Large intestine (tissue), 3 donors: Measurements from ENCODE around the gene MYBPHL. TPM values are rescaled to one million over a fixed set of nuclear protein-coding genes. Genes with fewer than 3 reads are reported as not detected.

ENCODE experiments used
- DNase-seq, 2 donors: peaks; one replicate each; pipeline versions ENCODE4 v3.0.0 to v3.0.0-alpha.2; 2013
- H3K27ac ChIP-seq: one replicate; pipeline ENCODE4 v1.5.1; 2013; ENCODE audit warnings: low read length
- H3K27me3 ChIP-seq: 2 replicates; pipeline ENCODE4 v1.6.1; 2013; ENCODE audit warnings: low read length; ENCODE audit not compliant: control insufficient read depth, insufficient read depth
- H3K36me3 ChIP-seq: 2 replicates; pipeline ENCODE4 v1.6.1; 2013; ENCODE audit warnings: low read length; ENCODE audit not compliant: control insufficient read depth, insufficient read depth
- H3K4me1 ChIP-seq: one replicate; pipeline ENCODE4 v1.6.1; 2013; ENCODE audit warnings: low read length; ENCODE audit not compliant: control insufficient read depth, insufficient read depth
- H3K4me3 ChIP-seq: one replicate; pipeline ENCODE4 v1.5.1; 2013; ENCODE audit warnings: low read length
- H3K9me3 ChIP-seq: one replicate; pipeline ENCODE4 v1.6.1; 2013; ENCODE audit warnings: mild to moderate bottlenecking, low read depth, low read length, moderate library complexity; ENCODE audit not compliant: control insufficient read depth
- WGBS: methylation state at CpG from one replicate; pipeline ENCODE4 v1.1.5; 2013; ENCODE audit warnings: low lambda C conversion rate; ENCODE audit not compliant: insufficient coverage; 5-methylcytosine and 5-hydroxymethylcytosine counted together
- polyA plus RNA-seq: library from polyadenylated mRNA; unstranded; fragments of 120-200 nt; gene quantifications from one replicate; pipeline ENCODE4 v1.2.1, GENCODE V29; 2013

The MYBPHL gene
- polyA plus RNA-seq, 1 donor: 13.8 TPM

DNA sequence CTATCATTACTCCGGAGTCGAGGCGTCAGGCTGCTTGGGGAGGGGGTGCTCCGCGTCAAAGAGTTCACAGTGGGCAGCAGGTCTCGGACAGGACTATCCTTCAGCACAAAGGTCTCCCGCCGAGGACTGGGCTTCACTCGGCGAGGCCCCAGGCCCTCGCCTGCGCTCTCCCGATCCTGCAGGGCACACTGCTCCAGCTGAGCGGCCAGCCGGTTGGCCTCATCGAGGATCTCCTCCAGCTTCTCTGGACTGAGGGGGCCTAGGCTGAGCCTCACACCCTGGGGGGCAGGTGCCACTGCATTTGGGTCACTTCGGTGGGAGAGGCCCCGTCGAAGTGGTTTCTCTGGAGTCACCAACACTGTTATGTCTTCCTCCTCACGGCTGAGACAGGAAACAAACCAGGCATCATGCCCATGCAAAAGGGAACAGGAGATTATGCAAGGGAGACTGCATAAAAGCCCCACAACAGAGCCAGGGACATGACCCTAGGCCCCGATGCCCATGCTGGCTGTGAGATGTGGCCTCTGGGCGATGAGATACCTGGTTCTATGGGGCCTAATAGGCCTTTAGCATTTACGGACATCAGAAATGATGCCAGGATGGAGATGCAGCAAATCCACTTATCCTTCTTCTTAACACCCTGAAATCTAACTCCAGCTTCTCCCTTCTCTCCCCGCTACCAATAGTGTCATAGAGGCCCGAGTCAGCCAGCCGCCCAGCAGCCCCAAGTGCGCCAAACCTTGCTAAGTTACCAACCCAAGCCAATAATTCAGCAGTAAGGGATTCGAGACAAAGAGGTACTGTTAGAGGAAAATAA lies 24.9 kb downstream of the MYBPHL start:
- DNase-seq: no peak
- no peaks in the 10 kb centered on the region for H3K9me3 ChIP-seq
- no CpG with 5 or more reads among the region's 28 CpGs for WGBS
- H3K4me1 ChIP-seq: peaks cover 38% of the 10 kb centered on the region
- H3K27ac ChIP-seq: no peak overlapping the region
- H3K36me3 ChIP-seq: peaks cover 11% of the 10 kb centered on the region
- H3K4me3 ChIP-seq: peak overlapping the region; percentile 62
- no peaks in the 10 kb centered on the region for H3K27me3 ChIP-seq

DNA sequence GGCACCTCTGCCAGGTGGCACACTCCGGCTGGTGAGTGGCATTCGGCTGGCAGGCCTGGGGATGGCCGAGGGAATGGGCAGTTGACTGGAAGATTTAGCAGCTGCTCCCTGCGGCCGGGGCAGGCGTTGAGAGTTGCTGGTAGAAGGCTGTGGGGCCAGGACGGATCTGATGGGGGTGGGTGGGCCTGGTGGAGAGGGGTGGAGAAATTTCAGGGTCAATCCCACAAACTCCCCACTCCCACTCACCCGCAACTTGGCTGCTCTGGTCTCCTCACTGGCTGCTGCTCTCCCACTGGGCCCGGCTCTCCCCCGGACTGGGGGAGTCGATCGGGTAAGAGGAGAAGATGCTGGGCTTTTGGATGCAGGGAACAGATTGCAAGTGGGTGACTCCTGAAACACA lies 25.9 kb downstream of the MYBPHL start:
- H3K9me3 ChIP-seq: no peaks in the 10 kb centered on the region
- H3K4me1 ChIP-seq: peaks cover 43% of the 10 kb centered on the region
- WGBS: 100% methylated on average over 1 of the region's 12 CpGs
- no peaks in the 10 kb centered on the region for H3K27me3 ChIP-seq
- H3K4me3 ChIP-seq: no peak overlapping the region
- peaks cover 11% of the 10 kb centered on the region for H3K36me3 ChIP-seq
- DNase-seq: no peak
- no peak overlapping the region for H3K27ac ChIP-seq

DNA sequence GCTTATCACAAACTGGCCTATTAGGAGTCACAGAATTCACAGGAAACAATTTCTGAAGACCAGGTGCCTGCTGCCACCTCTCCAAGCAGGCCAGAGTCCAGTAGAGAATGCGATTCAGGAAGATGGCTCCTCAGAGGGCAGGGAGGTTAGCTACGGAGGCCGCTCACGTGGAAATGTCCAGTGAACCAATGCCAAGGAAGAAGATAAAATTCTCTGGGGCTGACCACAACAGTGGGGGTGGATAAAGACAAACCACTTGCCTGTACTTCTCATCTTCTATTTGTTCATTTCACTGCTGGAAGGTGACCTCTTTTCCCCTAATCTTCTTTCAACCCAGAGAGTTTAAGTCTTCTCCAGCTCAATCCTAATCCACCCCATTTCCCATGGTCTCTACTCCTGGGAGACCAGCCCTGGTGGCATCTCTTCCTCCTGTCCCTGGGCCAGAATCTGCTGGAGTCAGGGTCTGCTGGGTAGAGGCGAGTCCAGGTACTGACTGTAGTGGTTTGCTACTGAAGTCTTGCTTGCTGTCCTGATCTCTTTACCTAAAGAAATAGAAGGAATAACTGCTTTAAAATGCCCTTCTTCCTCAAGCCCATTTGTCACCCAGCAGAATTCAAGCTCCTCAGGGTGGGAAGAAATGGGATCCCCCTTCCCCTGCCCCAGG lies 27.1 kb downstream of the MYBPHL start:
- no peak for DNase-seq
- Histone ChIP-seq H3K4me1 (peaks cover 54% of the 10 kb centered on the region), H3K36me3 (peaks cover 11% of the 10 kb centered on the region), H3K27me3 (no peaks in the 10 kb centered on the region), H3K9me3 (no peaks in the 10 kb centered on the region), H3K27ac (no peak overlapping the region), H3K4me3 (no peak overlapping the region)
- 94% methylated on average over 3 of the region's 5 CpGs for WGBS

DNA sequence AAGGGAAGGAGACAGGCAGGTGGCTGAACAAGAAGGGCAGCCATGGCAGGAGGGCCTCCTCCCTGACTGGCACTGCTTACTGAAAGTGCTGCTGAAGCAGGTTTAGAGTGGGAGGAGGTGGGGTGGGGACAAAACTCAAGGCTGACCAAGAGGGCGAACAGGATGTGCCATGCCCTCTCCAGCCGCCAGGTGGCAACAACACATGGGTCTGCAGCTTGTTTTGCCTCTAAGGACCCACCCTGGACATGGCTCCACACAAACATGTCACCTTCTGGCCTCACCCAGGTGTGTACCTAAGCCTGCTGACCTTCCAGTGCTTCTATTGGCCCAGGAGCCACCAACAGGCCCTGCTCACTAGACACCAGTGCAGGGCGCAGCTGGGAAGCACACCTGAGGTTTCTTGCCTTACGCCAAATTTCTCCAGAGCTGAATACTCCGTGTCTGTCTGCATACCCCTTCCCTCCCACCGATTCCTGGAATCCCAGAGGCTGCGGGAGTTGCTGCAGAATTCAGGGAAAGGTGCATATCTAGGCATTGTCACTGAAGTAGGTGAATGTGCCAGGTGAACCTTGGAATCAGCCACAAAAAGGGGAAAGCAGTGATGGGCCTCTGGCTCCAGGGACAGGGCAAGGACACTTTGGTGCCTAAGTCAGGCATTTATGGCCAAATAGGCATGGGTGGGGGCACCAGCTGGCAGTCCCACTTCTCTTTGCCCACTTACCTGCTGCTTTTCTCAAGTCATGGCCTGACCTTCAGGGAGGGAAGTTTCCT lies 29.2 kb downstream of the MYBPHL start:
- WGBS: no CpG with 5 or more reads among the region's 7 CpGs
- DNase-seq: peak; percentile 91 to 94
- H3K9me3 ChIP-seq: peaks cover 2% of the 10 kb centered on the region
- no peak overlapping the region for H3K4me3 ChIP-seq
- peaks cover 11% of the 10 kb centered on the region for H3K36me3 ChIP-seq
- H3K27me3 ChIP-seq: no peaks in the 10 kb centered on the region
- H3K4me1 ChIP-seq: peaks cover 67% of the 10 kb centered on the region
- peak overlapping the region; percentile 87 for H3K27ac ChIP-seq

DNA sequence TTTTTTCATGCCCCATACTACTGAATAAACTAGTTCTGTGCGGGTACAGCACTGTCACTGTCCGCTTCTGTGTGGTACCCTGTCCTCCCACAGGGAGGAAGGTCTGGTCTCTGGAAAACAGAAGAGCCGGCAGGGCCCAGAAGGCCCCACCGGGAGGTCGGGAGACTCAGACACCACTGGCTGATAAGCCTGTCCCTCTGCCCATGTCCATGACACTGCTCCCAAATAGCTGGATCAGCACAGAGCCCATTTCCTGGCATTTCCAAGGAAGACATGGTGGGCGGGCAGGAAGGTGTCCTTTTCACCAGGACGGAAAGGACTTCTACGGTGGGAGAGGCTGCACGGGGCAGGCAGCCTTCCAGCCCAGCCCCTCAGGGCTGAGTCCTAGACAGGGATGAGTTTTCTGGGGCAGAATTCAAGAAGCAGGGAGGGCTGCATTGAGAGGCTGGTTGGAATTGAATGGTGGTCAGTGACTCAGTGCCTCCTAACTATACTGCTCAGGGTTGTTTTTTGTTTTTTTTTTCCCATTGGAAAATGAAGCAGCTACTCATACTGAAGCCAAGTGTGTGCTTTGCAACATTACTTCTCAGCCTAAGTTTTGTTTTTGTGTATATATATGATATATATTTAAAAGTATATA lies 31.0 kb downstream of the MYBPHL start:
- peak overlapping the region; percentile 76 for H3K27ac ChIP-seq
- H3K4me1 ChIP-seq: peaks cover 57% of the 10 kb centered on the region
- H3K9me3 ChIP-seq: peaks cover 2% of the 10 kb centered on the region
- H3K27me3 ChIP-seq: no peaks in the 10 kb centered on the region
- H3K4me3 ChIP-seq: no peak overlapping the region
- no peak for DNase-seq
- no CpG with 5 or more reads among the region's 9 CpGs for WGBS
- peaks cover 19% of the 10 kb centered on the region for H3K36me3 ChIP-seq

DNA sequence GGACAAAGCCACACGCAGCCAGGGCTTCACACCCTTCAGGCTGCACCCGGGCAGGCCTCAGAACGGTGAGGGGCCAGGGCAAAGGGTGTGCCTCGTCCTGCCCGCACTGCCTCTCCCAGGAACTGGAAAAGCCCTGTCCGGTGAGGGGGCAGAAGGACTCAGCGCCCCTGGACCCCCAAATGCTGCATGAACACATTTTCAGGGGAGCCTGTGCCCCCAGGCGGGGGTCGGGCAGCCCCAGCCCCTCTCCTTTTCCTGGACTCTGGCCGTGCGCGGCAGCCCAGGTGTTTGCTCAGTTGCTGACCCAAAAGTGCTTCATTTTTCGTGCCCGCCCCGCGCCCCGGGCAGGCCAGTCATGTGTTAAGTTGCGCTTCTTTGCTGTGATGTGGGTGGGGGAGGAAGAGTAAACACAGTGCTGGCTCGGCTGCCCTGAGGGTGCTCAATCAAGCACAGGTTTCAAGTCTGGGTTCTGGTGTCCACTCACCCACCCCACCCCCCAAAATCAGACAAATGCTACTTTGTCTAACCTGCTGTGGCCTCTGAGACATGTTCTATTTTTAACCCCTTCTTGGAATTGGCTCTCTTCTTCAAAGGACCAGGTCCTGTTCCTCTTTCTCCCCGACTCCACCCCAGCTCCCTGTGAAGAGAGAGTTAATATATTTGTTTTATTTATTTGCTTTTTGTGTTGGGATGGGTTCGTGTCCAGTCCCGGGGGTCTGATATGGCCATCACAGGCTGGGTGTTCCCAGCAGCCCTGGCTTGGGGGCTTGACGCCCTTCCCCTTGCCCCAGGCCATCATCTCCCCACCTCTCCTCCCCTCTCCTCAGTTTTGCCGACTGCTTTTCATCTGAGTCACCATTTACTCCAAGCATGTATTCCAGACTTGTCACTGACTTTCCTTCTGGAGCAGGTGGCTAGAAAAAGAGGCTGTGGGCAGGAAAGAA lies 32.0 kb downstream of the MYBPHL start:
- H3K9me3 ChIP-seq: peaks cover 2% of the 10 kb centered on the region
- WGBS: no CpG with 5 or more reads among the region's 24 CpGs
- peaks cover 15% of the 10 kb centered on the region for H3K36me3 ChIP-seq
- H3K4me3 ChIP-seq: peak overlapping the region; percentile 26
- DNase-seq: peak; percentile 76
- H3K27ac ChIP-seq: peak overlapping the region; percentile 76
- H3K27me3 ChIP-seq: no peaks in the 10 kb centered on the region
- peaks cover 57% of the 10 kb centered on the region for H3K4me1 ChIP-seq

GRCh38 chr1:109273570-109274288 lies 33.1 kb downstream of the MYBPHL start:
- no peaks in the 10 kb centered on the region for H3K27me3 ChIP-seq
- peaks cover 17% of the 10 kb centered on the region for H3K36me3 ChIP-seq
- WGBS: no CpG with 5 or more reads among the region's 30 CpGs
- peak overlapping the region; percentile 26 for H3K4me3 ChIP-seq
- no peak for DNase-seq
- peaks cover 2% of the 10 kb centered on the region for H3K9me3 ChIP-seq
- peaks cover 57% of the 10 kb centered on the region for H3K4me1 ChIP-seq
- H3K27ac ChIP-seq: peak overlapping the region; percentile 76

DNA sequence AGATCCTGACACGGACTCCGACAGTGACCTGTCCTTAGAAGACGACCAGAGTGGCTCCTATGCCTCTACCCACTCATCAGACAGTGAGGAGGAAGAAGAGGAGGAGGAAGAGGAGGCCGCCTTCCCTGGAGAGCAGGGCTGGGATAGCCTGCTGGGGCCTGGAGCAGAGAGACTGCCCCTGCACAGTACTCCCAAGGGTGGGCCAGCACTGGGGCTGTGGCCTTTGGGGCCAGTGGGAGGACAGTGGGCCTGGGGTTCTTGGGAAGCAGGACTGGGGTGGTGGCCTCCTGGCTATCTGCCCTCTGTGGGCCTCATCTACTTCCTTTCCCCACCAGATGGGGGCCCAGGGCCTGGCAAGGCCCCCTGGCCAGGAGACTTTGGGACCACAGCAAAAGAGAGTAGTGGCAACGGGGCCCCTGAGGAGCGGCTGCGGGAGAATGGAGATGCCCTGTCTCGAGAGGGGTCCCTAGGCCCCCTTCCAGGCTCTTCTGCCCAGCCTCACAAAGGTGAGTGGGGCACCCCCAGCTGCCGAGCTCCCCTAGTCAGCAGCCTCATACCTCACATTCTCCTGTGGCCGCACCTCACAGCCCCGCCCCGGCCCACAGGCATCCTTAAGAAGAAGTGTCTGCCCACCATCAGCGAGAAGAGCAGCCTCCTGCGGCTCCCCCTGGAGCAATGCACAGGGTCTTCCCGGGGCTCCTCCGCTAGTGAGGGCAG lies 33.8 kb downstream of the MYBPHL start:
- no peak for DNase-seq
- no CpG with 5 or more reads among the region's 16 CpGs for WGBS

More for the DNA sequence above, 33.8 kb downstream of the MYBPHL start:
- H3K27me3 ChIP-seq: no peaks in the 10 kb centered on the region
- H3K4me3 ChIP-seq: no peak overlapping the region
- H3K27ac ChIP-seq: no peak overlapping the region
- H3K36me3 ChIP-seq: peaks cover 21% of the 10 kb centered on the region
- H3K9me3 ChIP-seq: peaks cover 2% of the 10 kb centered on the region
- H3K4me1 ChIP-seq: peaks cover 51% of the 10 kb centered on the region
